Stimulated activated CD4-positive, alpha-beta T cell treated with anti-CD3 and anti-CD28 coated beads, Interleukin-15, amount 100 ng/mL, for 1 hour (primary cell): Measurements from ENCODE around the gene LDHAL6B.

Experiments used
- DNase-seq, 2 donors: peaks; one replicate each; pipeline ENCODE4 v3.0.0-alpha.2; 2020; ENCODE audit warnings: low read depth in 1 of 2, low spot score in 1 of 2

Gene LDHAL6B

DNA sequence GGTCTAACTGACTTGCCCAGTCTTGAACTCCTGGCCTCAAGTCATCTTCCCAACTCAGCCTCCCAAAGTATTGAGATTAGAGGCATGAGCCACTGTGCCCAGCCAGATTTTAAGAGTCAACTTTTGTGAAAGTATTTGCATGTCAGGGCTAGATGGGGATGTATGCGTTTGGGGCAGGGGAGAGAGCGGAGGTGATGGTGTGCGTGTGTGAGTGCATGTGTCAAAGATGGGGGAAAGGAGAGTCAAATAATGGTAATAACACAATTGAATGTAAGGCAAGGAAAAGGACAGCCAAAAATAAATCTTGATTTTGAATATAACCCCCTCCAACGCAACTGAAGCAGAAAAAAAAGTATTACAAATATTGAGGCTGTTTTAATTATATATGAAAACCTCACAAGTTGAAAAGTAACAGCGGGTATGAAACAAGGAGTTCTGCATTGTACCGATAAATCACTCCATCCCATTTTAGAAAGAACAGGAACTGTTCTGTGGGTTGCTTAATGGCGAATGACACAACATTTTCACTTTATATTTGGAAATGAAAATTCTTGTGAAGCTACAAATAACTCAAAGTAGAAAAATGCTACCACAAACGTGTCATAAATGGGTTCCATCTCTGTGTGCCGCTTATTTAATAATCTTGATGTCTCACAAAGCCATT lies 29.9 kb upstream of the LDHAL6B start:
- DNase-seq = no peak

DNA sequence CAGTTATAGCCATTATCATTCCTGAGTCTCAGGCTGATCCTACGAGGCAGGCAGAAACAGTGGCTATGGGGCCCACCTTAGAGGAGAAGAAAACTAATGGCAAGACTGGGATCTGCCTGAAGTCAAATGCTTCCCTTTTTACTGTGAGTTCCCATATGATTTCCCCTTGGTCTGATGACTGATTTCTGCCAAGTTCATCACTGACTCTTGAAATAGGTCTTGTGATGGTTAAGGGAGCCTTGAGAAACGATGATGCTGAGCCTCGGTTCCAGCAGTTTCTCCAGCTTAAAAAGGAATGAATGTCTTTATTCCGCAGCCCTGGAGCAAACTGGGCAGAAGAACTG lies 29.4 kb upstream of the LDHAL6B start:
- no peak for DNase-seq

DNA sequence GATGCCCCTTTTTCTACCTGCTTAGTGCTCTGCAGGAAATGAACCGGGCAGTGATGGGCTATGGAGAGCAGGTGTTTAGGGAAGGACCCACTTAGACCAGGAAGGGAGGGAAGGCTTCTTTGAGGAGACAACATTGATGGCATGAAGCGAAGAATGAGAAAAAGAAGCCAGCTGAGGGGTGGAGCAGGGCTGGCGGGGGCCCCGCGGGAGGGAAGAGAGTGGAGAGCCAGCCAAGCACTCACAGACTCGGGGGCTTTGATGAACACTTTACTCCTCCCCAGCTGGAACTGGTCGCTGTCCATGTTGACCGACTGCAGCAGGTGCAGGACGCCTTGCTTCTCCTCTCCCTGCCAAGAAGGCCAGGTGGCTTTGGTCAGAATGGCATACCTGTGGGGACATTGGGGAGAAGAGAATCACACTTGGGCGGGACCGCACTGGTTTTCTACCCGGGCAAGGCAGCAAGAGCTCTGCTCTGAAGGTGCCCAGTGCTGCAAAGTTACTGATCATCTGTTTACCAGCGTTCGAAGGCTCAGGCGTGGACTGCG lies 28.4 kb upstream of the LDHAL6B start:
- no peak for DNase-seq

DNA sequence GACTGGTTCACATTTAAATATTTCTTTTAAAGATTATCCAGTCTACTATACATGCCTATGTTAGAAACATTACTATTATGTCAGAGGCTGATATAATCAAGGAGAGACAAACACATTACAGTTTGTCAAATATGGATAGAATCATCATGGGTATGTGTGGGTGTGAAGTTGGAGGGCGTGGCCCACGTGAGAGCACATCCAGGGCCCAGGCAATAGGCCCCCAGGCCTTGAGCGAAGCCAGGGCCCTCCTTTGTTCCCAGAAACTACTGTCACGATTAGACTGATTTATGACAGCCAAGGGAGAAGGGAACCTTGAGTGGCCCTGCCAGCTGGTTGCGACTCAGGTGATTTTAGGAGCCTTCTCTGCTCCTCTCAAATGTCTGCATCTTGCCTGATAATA lies 26.9 kb upstream of the LDHAL6B start:
- DNase-seq = no peak

DNA sequence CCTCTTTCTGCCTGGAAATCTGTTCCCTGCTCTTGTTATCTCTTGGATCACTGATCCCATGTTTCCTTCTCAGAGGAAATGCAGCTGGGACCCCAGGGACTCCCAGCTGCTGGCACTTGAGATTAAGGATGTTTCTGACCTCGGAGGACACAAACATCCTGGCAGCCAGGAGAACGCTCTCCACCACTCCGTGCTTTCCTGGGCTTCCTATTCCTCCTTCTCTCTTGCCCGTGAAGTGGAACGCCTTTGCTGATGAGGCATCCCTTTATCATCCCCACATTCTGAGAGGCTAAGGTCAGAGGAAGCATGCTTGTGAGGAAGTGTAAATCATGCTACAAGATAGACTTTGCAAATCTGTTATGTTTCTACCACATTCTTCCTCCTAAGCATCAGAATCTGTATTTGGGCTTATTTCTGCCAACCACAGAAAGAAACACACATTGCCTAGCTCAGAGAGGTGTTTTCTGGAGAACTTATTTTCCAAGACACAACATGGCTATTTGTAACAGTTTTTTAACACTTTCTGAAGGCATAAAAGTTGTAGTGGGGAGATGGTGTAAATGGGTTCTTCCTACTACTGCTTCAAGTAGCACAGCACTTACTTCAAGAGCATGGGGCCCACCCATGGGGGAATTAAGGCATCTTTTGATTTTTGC lies 25.6 kb upstream of the LDHAL6B start:
- no peak for DNase-seq

DNA sequence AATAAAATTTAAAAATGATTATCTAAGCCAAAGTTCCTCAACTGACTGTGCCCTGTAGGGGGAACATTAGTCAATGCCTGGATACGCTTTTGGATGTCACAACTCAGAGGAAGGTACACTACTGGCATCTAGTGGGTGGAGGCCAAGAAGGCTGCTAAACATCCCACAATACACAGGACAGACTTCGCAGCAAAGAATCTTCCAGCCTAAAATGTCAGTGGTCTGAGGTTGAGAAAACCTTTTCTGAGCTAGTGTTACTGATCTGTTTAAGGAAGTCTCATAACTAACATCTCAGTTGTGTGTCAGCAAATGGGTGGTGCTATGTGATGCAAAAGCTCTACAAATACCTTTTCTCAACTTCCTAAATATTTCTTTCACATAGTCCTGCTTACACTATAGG lies 20.9 kb upstream of the LDHAL6B start:
- DNase-seq = no peak

DNA sequence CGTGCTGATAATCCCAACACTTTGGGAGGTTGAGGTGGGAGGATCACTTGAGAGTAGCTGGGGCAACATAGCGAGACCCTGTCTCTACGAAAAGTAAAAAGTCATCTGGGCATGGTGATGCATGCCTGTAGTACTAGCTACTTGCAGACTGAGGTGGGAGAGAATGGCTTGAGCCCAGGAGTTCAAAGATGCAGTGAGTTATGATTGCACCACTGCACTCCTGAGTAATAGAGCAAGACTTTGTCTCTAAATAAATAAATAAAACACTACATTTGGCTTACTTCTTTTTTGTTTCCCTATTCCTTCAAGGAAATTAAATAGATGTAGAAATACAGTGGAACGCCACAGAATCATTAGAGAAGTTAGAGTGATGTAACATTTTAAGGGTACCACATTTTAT lies 20.1 kb upstream of the LDHAL6B start:
- no peak for DNase-seq

DNA sequence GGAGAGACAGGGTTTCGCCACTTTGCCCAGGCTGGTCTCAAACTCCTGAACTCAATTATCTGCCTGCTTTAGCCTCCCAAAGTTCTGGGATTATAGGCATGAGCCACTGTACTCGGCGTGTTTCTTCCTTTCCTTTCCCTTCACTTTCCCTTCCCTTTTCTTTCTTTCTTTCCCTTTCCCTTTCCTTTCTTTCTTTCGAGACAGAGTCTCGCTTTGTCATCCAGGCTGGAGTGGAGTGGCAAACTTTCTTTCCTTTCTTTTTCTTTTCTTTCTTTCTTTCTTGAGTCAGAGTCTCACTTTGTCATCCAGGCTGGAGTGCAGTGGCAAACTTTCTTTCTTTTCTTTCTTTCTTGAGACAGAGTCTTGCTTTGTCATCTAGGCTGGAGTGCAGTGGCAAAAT lies 17.4 kb upstream of the LDHAL6B start:
- DNase-seq = no peak

DNA sequence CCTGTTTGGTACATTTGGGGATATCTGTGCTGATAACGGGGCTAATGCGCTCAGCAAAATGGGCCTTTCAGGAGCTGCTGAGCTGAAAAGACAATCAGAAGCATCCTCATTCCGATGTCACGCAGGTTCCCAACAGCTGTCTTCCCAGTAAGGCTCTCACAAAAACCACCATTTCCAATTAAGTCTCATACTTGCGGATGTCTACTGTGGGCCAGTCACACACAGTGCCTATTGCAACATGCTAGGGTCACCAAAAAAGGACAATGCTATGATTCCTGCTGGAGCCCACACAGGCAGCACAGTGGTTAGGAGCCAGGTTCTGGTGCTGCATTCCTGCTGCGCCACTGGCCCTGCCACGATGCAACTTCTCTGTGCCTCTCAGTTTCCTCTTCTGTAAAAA lies 16.4 kb upstream of the LDHAL6B start:
- DNase-seq = no peak

DNA sequence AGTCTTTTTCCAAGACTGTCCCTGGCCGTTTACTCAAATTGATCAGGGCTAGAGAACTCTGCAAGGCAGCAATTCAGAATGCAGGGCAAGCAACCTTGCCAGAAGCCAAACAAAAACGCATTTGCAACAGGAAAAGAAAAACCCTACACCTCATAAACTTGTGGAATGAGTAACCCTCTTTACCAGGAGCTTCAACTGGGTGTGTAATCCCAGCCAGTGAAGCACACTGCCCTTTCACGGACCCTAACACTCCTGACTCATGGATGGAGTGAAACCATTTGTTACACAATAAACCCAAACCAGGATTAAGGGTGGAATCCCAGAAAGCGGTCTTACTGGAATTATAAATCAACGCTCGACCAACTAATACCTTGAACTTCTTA lies 14.8 kb upstream of the LDHAL6B start:
- no peak for DNase-seq

DNA sequence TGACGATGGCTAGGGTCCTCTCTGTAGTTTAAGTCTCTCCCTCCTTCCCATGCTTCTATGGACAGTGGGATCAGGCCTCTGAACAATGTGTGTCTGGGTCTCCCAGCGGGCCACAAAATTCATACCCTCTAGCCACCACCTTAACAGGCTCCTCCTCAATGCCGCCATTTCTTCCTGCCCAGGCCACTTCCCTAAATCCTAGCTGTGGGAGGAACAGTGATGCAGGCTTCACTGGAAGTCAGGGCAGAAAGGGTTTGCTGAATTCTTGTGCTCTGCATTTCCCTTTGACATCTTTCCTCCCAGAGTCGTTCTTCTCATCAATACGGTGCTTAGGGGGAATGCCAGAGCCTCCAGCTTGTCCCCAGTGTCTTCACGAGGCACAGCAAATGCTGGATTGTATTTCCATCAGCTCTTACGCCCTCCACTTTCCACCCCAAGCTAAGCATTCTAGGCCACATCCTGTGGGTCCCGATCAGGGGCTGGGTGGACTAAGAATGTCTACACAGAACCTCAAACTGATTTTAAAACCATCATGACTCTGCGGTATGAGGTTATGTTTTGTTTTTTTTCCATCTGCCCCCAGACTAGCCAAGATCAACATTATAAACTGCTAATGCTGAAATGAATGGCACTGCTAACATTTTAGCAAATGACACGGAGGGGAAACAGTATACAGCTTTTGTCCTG lies 11.9 kb upstream of the LDHAL6B start:
- no peak for DNase-seq

DNA sequence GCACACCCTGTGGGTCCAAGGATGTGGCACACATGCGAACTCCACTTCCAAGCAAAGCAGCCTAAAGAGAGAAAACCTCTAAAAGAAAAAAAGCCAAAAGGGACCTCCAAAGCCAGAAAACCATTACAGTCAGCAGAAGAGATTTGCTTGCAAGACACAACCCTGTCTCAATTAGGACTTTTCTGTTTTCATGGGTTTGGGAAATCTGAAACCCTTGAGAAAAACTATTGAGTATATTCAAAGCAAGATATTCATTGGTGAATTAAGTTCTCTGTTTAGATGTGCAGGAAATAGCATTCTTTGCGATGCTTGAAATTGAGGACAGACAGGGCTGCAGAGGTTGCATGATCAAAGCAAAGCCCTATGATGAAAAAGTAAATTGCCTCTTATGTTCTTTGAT lies 10.2 kb upstream of the LDHAL6B start:
- no peak for DNase-seq

DNA sequence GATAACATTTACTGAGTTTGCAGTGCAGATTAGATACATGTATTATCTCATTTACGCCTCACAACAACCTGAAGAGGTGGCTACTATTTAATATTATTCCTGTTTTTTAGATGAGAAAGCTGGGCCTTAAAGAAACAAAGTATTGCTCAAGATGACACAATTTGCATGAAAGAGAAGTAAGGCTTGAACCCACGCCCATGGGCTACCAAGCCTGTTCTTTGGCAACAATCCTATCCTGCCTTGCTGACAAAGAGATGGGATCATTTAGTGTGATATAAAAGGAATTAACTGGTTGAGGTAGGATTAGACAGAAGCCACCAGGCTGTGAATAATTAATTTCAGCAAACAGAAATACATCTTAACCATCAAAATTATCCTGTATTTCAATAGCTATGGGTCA lies 9.2 kb upstream of the LDHAL6B start:
- no peak for DNase-seq

DNA sequence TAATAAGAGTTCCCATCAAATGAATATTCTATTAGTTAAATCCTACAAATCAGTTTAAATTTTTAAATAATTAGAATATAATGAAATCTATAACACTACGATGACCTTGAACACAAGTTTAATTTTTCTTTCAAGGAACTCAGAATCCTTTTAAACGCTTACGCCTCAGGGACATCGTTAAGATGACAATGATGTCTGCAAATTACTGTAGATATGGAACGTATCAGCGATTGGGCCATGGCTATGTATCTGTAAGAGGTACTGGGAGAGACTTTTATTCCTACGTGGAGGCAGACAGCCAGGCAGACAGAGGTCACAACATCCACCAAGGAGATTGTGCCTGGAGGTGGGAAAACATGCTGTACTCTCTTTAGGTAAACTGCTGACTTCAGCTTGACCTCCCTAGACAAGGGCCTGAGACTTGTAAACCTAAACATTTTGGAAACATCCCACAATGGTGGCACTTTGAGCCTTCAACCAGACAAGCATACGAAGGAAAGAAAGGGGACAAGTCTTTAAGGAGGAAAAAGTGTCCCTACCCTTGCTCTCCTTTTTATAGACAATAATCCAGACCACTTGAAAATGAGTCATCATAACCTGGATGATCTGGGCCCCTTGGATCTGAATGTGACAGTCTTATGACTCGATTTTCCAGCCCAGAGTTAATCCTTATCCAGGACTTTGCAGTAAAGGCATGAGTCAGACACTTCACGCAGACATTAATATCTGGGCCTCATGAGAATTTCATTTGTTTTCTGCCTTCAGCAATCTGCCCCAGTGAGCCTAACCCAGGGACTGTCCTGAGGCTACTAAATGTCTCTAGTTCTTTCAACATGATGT lies 6.8 kb upstream of the LDHAL6B start:
- no peak for DNase-seq

DNA sequence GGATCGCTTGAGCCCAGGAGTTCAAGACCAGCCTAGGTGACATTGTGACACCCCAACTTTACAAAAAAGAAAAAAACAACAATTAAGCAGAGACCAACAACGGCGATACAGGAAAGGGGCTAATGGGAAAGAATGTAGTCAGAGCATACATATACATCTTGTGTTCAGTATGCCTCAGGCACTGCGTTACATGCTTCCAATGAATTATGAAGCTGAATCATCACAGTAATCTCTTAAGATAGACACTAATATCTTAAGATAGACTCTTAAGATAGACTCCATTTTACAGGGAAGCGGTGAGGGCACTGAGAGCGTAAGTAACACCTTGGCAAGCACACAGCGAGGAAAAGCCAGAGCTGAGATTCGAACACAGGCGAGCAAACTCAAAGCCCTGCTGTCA lies 6.1 kb upstream of the LDHAL6B start:
- no peak for DNase-seq

DNA sequence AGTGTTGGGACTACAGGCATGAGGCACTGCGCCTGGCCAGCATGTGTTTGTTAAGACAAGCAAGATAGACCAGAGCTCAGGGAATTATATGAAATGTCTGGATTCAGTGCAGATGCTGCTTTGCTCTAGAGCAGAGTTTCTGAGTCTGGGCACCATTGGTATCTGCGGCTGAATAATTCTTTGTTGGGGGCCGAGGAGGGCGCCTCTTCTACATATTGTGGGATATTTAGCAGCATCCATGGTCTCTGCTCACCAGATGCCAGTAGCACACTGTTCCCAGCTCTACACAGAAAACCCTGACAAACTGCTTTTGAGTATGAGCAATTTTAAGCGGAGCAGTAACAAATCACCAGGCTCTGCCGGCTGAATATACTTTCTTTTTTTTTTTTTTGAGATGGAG lies 3.6 kb upstream of the LDHAL6B start:
- no peak for DNase-seq

DNA sequence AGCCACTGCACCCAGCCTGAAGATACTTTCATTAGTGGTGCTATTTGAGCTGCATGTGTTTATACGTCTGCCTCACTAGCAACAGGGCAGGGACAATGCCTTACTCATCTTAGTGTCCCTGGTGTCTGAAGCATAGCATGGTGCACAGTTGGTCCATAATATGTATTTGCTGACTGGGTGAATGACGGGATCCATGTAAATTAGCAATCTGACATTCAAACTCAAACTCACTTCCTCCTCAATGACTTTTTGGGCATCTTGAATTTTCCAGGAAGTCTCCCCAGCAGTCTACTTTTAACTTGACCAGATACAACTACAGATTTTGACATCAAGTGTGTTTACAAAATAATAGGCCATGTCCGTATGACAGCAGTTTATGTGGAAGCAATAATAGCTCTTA lies 3.0 kb upstream of the LDHAL6B start:
- no peak for DNase-seq

DNA sequence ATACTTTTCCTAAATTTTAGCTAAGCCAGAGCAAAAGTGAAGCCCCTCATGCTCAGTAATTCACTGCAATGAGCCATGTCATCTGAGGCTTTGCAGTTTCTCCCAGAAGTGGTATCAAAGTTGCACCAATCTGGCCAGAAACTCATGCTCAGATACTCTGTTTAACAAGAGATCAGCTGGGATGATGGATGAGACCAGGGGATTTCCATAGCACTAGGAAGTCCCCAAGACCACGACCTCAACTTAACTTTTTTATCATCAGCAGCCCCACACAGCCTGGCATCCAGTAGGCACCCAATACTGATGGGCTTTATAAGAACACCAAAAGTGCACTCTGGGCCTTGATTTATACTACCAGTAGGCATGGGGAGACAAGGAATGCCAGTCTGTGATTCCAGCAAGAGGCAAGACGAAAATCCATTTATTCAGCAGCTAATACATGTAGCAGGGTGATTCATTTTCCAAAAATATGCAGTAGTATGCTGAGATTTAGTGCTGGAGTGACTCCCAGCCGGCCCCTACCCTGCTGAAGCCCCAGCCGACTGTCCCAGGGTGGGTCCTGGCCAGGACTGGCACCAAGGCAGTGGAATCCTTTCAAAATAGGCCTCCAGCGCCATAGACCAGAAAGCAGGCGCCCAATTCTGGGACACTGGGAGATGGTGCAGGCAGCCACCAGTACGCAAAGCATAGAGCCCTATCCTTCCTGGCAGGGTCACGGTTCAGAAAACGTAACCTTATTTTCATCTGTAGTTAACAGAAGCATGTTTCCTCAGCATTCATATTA lies 612 bp upstream of the LDHAL6B start:
- DNase-seq = no peak

DNA sequence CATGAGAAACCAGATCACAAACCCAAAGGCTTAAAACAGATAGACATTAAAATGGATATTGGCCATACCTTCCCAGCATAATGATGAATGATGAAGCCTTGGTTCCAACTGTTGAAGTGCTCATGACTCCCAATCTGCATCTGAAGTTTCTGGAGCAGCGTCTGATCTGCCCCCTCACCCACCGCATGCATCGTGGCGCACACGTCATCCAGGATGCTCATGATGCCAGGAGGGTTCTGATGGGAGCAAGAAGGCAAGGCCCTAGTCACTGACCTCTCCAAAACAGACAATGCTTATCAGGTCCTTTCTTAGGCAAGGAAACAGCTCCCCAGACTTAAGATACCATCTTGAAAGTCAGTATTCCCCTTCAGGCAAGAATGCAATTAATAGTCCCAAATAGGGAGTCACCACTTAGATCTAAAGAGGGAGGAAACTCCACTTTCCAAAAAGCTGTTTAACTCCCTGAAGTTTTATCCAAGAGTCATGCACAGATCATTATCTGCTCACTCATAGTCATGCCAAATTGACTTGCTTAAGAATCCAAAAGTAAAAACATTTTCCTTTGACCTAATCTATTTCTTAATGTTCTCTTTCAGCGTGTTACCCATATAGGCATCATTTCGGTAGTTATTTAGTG lies 2.1 kb downstream of the LDHAL6B start:
- no peak for DNase-seq

DNA sequence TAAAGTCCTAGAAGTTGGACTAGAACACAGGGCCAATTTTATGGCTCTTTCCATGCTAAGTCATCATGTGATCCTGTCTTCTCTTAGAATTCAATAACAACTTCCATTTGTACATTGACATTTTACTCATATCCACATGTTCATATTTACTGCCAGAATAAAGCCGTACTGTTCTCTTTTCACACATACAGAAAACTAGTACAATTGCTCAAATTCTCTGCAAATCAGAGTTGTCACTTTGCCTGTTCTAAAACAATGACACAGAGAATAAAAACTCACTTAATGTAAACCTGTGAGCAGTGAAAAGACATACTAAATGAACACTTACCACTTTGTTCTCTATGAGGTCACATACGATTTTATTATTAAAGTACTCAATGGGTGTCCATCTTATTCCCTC lies 3.5 kb downstream of the LDHAL6B start:
- no peak for DNase-seq
